Lower leg skin (tissue), 3 donors: ENCODE measurements around the gene SLC25A23.

Experiments
- POLR2A ChIP-seq, 2 donors: fragments of 450-650 bp; IDR thresholded peaks; one replicate each; pipeline ENCODE4 v1.6.1; 2016 to 2017; ENCODE audit warnings: antibody characterized with exemption in 2 of 2, mild to moderate bottlenecking in 1 of 2, moderate library complexity in 1 of 2
- TF ChIP-seq, protein P1 (sequence below), 3 donors: fragments of 450-650 bp; IDR thresholded peaks; one replicate each; pipeline ENCODE4 v1.5.1; 2016; ENCODE audit warnings: antibody characterized with exemption in 3 of 3, mild to moderate bottlenecking in 3 of 3, moderate library complexity in 2 of 3

- TF ChIP-seq, protein P1, sequence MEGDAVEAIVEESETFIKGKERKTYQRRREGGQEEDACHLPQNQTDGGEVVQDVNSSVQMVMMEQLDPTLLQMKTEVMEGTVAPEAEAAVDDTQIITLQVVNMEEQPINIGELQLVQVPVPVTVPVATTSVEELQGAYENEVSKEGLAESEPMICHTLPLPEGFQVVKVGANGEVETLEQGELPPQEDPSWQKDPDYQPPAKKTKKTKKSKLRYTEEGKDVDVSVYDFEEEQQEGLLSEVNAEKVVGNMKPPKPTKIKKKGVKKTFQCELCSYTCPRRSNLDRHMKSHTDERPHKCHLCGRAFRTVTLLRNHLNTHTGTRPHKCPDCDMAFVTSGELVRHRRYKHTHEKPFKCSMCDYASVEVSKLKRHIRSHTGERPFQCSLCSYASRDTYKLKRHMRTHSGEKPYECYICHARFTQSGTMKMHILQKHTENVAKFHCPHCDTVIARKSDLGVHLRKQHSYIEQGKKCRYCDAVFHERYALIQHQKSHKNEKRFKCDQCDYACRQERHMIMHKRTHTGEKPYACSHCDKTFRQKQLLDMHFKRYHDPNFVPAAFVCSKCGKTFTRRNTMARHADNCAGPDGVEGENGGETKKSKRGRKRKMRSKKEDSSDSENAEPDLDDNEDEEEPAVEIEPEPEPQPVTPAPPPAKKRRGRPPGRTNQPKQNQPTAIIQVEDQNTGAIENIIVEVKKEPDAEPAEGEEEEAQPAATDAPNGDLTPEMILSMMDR (IDR thresholded peaks at IDR 0.05) = no peak
- TF ChIP-seq POLR2A (IDR thresholded peaks at IDR 0.05) = no peak
These were observed 39.6 kb upstream of the SLC25A23 start for GRCh38 chr19:6499052-6499790.
